Endothelial cell of umbilical vein (primary cell): ENCODE results near the gene MIPEP. TPM values are rescaled to one million over a fixed set of nuclear protein-coding genes. Genes with fewer than 3 reads are reported as not detected.

Experiments used
- BruUV-seq: library from RNA; stranded (reverse); fragments of 400-500 nt; replicated peaks from 2 replicates; lab custom pipeline; 2021; lab: Mats Ljungman, UMichigan
- CTCF ChIA-PET: fragments of 300-600, 350-600 bp; sonication (Branson Sonifier 250); formaldehyde crosslinking; loops from one replicate; lab custom pipeline; 2021; ENCODE audit warnings: antibody characterized with exemption, inconsistent platforms; lab: Charles Lee
- POLR2A ChIA-PET: fragments of 300-600, 350-600 bp; sonication (Branson Sonifier 250); formaldehyde crosslinking; loops from one replicate; lab custom pipeline; 2021; ENCODE audit warnings: antibody characterized with exemption, inconsistent platforms; lab: Charles Lee
- DNase-seq: peaks from one replicate; pipeline ENCODE4 v3.0.0-alpha.2; 2011; ENCODE audit warnings: low read depth, low spot score
- FAIRE-seq: peaks from 2 replicates; lab custom pipeline; 2011; peaks lifted over from hg19 to GRCh38; lab: Jason Lieb, UNC
- H2AFZ ChIP-seq: 2 replicates; pipeline ENCODE4 v1.6.0; 2012; ENCODE audit warnings: low read depth, low read length, control low read depth, inconsistent platforms
- H3K27ac ChIP-seq: 2 replicates; pipeline ENCODE4 v1.5.1; 2011; ENCODE audit warnings: low read depth, mild to moderate bottlenecking, control low read depth, low read length, moderate library complexity; ENCODE audit not compliant: insufficient read depth
- H3K27me3 ChIP-seq, 2 experiments: 2 replicates each; pipeline versions ENCODE4 v1.6.0 to v1.6.1; 2011; ENCODE audit warnings: low read length in 2 of 2, mixed read lengths in 1 of 2; ENCODE audit not compliant: control insufficient read depth in 2 of 2, insufficient read depth in 2 of 2
- H3K36me3 ChIP-seq, 2 experiments: 2 replicates in 1 of 2; 3 replicates in 1 of 2; pipeline ENCODE4 v1.5.1; 2011; ENCODE audit warnings: low read length in 2 of 2, mild to moderate bottlenecking in 1 of 2, moderate library complexity in 1 of 2; ENCODE audit not compliant: control insufficient read depth in 2 of 2, insufficient read depth in 2 of 2; ENCODE audit errors: extremely low read depth in 1 of 2
- H3K4me1 ChIP-seq: 3 replicates; pipeline ENCODE4 v1.5.1; 2011; ENCODE audit warnings: mild to moderate bottlenecking, low read length; ENCODE audit not compliant: control insufficient read depth, insufficient read depth; ENCODE audit errors: extremely low read depth
- H3K4me2 ChIP-seq: 2 replicates; pipeline ENCODE4 v1.6.1; 2011; ENCODE audit warnings: low read length, control low read depth, mixed read lengths; ENCODE audit not compliant: insufficient read depth
- H3K4me3 ChIP-seq, 3 experiments: fragments of 200-600 bp in 1 of 3; sonication (generic), shearing (Covaris generic) in 1 of 3; replicated peaks in 1 of 3; 2 replicates each; pipeline ENCODE4 v1.5.1; 2011 to 2016; ENCODE audit warnings: control low read depth in 3 of 3, low read length in 3 of 3, mild to moderate bottlenecking in 2 of 3, inconsistent platforms in 1 of 3, low read depth in 1 of 3, moderate library complexity in 1 of 3; ENCODE audit not compliant: insufficient read depth in 1 of 3
- H3K79me2 ChIP-seq: 2 replicates; pipeline ENCODE4 v1.6.0; 2012; ENCODE audit warnings: low read length, inconsistent platforms; ENCODE audit not compliant: control insufficient read depth, insufficient read depth
- H3K9ac ChIP-seq: replicated peaks from 2 replicates; pipeline ENCODE3; 2011; ENCODE audit warnings: low read length, control low read depth; ENCODE audit not compliant: insufficient read depth; ENCODE audit errors: extremely low read depth
- H3K9me1 ChIP-seq: replicated peaks from 3 replicates; pipeline ENCODE4 v1.6.0; 2011; ENCODE audit warnings: mild to moderate bottlenecking, low read length; ENCODE audit not compliant: control insufficient read depth, insufficient read depth; ENCODE audit errors: extremely low read depth
- H3K9me3 ChIP-seq: replicated peaks from 2 replicates; pipeline ENCODE4 v1.5.1; 2012; ENCODE audit warnings: low read length, inconsistent platforms; ENCODE audit not compliant: control insufficient read depth, insufficient read depth
- H4K20me1 ChIP-seq: replicated peaks from 2 replicates; pipeline ENCODE3; 2011; ENCODE audit warnings: mild to moderate bottlenecking, low read length; ENCODE audit not compliant: control insufficient read depth, insufficient read depth; ENCODE audit errors: extremely low read depth
- EZH2 ChIP-seq: IDR thresholded peaks from 2 replicates; pipeline ENCODE4 v1.6.1; 2012; ENCODE audit warnings: borderline replicate concordance, low read depth, mild to moderate bottlenecking, moderate library complexity, low read length, inconsistent platforms; ENCODE audit not compliant: severe bottlenecking
- FOS ChIP-seq: IDR thresholded peaks from 2 replicates; pipeline ENCODE4 v1.6.1; 2011; ENCODE audit warnings: mild to moderate bottlenecking, low read length, moderate library complexity, borderline replicate concordance; ENCODE audit not compliant: insufficient read depth
- GATA2 ChIP-seq: IDR thresholded peaks from 2 replicates; pipeline ENCODE4 v1.7.0; 2011; ENCODE audit warnings: low read depth, mild to moderate bottlenecking, moderate library complexity, mixed read lengths, low read length; ENCODE audit not compliant: insufficient read length, insufficient read depth
- JUN ChIP-seq: IDR thresholded peaks from 2 replicates; pipeline ENCODE4 v1.6.1; 2011; ENCODE audit warnings: borderline replicate concordance, low read depth; ENCODE audit not compliant: insufficient read length, insufficient read depth
- MYC ChIP-seq: IDR thresholded peaks from one replicate; pipeline ENCODE4 v1.6.1; 2011; ENCODE audit warnings: mild to moderate bottlenecking, low read depth, low read length
- POLR2A ChIP-seq: IDR thresholded peaks from 2 replicates; pipeline ENCODE4 v1.6.1; 2012; ENCODE audit warnings: low read depth, mild to moderate bottlenecking, control low read depth, low read length
- POLR2AphosphoS5 ChIP-seq: IDR thresholded peaks from 2 replicates; pipeline ENCODE4 v1.6.1; 2012; ENCODE audit warnings: low read depth, mild to moderate bottlenecking, control low read depth, low read length, moderate library complexity; ENCODE audit not compliant: insufficient read depth
- dilution Hi-C: fragments of 300-500 bp; cut with MboI; formaldehyde crosslinking; loops from one replicate; pipeline ENCODE4 v1.15.0; 2019; ENCODE audit warnings: low sequenced_read_pairs; ENCODE audit not compliant: extremely low pct_ligation_motif_present
- intact Hi-C: fragments of 100-400 bp; cut with micrococcal nuclease; formaldehyde crosslinking; loops from one replicate; pipeline ENCODE4 v1.10.0; 2022
- polyA plus RNA-seq, 4 experiments: library from polyadenylated mRNA; depleted of rRNA in 3 of 4; stranded (reverse) in 3 of 4; unstranded in 1 of 4; fragments of >200 nt; gene quantifications; 2 replicates each; pipeline versions ENCODE4 v1.2.1 to v1.2.3, GENCODE V29; 2011 to 2012; ENCODE audit warnings: missing spikeins in 1 of 4
- total RNA-seq: library from RNA; stranded (reverse); gene quantifications from 2 replicates; pipeline ENCODE4 v1.2.3, GENCODE V29; 2021
- TF ChIP-seq, protein P1 (sequence below): IDR thresholded peaks from 2 replicates; pipeline ENCODE4 v1.6.1; 2011; ENCODE audit not compliant: insufficient read depth, insufficient read length
- TF ChIP-seq, protein P2 (sequence below), 2 donors: IDR thresholded peaks; 1 replicate in 1 of 2; 2 replicates in 1 of 2; pipeline ENCODE4 v1.5.1; 2011; ENCODE audit warnings: low read length in 2 of 2, mild to moderate bottlenecking in 2 of 2, moderate library complexity in 2 of 2, control low read depth in 1 of 2, inconsistent platforms in 1 of 2, low read depth in 1 of 2; ENCODE audit not compliant: insufficient read depth in 1 of 2; ENCODE audit errors: extremely low read depth in 1 of 2

Gene MIPEP
- total and polyA plus RNA-seq, 2 donors (not counting 3 experiments of a cell fraction or from before 2014, with no cell fraction given): 12.4 to 19.2 TPM

DNA sequence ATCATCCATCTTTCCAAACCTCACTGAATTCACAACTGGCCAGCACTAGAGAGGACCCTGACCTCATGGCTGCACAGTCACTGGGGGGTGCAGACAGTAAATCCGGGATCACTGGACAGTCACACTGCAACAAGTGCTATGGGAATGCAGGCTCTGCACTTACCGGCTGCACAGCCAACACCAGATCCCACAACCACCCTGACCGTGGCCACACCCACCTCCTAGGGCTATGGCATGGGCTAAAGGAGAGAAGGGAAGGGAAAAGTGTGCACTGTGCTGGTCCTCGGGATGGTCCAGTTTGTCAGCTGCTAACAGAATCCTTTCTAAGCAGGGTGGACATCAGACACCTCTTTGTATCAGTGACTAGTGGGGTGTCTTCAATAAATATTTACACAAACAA is 118.2 kb downstream of the MIPEP start:
- H3K9ac ChIP-seq: no peak overlapping the region
- no TSS peak for BruUV-seq
- no peak overlapping the region for H3K4me2 ChIP-seq
- no peaks in the 10 kb centered on the region for H3K27me3 ChIP-seq
- dilution Hi-C loops (no loop called here), intact Hi-C loops (no loop called here)
- no peaks in the 10 kb centered on the region for H4K20me1 ChIP-seq
- FAIRE-seq (no peak), DNase-seq (no peak)
- no peaks in the 10 kb centered on the region for H3K36me3 ChIP-seq
- H3K27ac ChIP-seq: no peak overlapping the region
- H2AFZ ChIP-seq: no peak overlapping the region
- no peak overlapping the region for H3K4me3 ChIP-seq
- TF ChIP-seq POLR2A (no peak), MYC (no peak), GATA2 (no peak), JUN (no peak), FOS (no peak), EZH2 (no peak), POLR2AphosphoS5 (no peak)
- TF ChIP-seq, protein P1, sequence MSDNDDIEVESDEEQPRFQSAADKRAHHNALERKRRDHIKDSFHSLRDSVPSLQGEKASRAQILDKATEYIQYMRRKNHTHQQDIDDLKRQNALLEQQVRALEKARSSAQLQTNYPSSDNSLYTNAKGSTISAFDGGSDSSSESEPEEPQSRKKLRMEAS: no peak
- TF ChIP-seq, protein P2, sequence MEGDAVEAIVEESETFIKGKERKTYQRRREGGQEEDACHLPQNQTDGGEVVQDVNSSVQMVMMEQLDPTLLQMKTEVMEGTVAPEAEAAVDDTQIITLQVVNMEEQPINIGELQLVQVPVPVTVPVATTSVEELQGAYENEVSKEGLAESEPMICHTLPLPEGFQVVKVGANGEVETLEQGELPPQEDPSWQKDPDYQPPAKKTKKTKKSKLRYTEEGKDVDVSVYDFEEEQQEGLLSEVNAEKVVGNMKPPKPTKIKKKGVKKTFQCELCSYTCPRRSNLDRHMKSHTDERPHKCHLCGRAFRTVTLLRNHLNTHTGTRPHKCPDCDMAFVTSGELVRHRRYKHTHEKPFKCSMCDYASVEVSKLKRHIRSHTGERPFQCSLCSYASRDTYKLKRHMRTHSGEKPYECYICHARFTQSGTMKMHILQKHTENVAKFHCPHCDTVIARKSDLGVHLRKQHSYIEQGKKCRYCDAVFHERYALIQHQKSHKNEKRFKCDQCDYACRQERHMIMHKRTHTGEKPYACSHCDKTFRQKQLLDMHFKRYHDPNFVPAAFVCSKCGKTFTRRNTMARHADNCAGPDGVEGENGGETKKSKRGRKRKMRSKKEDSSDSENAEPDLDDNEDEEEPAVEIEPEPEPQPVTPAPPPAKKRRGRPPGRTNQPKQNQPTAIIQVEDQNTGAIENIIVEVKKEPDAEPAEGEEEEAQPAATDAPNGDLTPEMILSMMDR (IDR thresholded peaks at IDR 0.05; ENCODE audit: extremely low read depth in 1 of 2, insufficient read depth in 1 of 2, low read depth in 1 of 2, low read length in 2 of 2): no peak
- CTCF ChIA-PET: no interaction called here
- H3K4me1 ChIP-seq: no peaks in the 10 kb centered on the region
- H3K9me3 ChIP-seq: no peaks in the 10 kb centered on the region
- no peaks in the 10 kb centered on the region for H3K9me1 ChIP-seq
- no peaks in the 10 kb centered on the region for H3K79me2 ChIP-seq
- POLR2A ChIA-PET: no interaction called here
